GM12878 (cell line): Measurements from ENCODE around the gene WAS.
A peak's percentile ranks its signal among the peaks of the same experiment; 100 is the strongest.

Source experiments
- EZH2 ChIP-seq: IDR thresholded peaks from 2 replicates; pipeline ENCODE4 v1.6.1; 2012; ENCODE audit warnings: low read depth, mild to moderate bottlenecking, control low read depth, inconsistent platforms, low read length, borderline replicate concordance; ENCODE audit not compliant: control insufficient read depth
- FOXK2 ChIP-seq: fragments of 450-650 bp; IDR thresholded peaks from 2 replicates; pipeline ENCODE4 v1.6.1; 2017; ENCODE audit warnings: mild to moderate bottlenecking, moderate library complexity
- JUNB ChIP-seq: IDR thresholded peaks from 2 replicates; pipeline ENCODE4 v1.6.1; 2016; ENCODE audit warnings: antibody characterized with exemption, mild to moderate bottlenecking
- LARP7 ChIP-seq: fragments of 450-650 bp; IDR thresholded peaks from 2 replicates; pipeline ENCODE4 v1.6.1; 2017; ENCODE audit warnings: mild to moderate bottlenecking
- PAX5 ChIP-seq: IDR thresholded peaks from 2 replicates; pipeline ENCODE4 v1.6.1; 2011; ENCODE audit warnings: low read depth, low read length, borderline replicate concordance
- POLR2AphosphoS5 ChIP-seq: IDR thresholded peaks from 2 replicates; pipeline ENCODE4 v1.6.1; 2011; ENCODE audit warnings: mild to moderate bottlenecking, low read length, inconsistent platforms
- POU2F2 ChIP-seq: IDR thresholded peaks from 3 replicates; pipeline ENCODE4 v1.6.1; 2011; ENCODE audit warnings: low read depth, mild to moderate bottlenecking, low read length, borderline replicate concordance
- RAD51 ChIP-seq: fragments of 450-650 bp; IDR thresholded peaks from 2 replicates; pipeline ENCODE4 v1.6.1; 2016; ENCODE audit warnings: moderate library complexity, mild to moderate bottlenecking, inconsistent platforms
- YY1 ChIP-seq: IDR thresholded peaks from 2 replicates; pipeline ENCODE4 v1.6.1; 2011; ENCODE audit warnings: low read depth, mild to moderate bottlenecking, low read length
- ZNF24 ChIP-seq: fragments of 450-650 bp; IDR thresholded peaks from 2 replicates; pipeline ENCODE4 v1.6.1; 2017; ENCODE audit warnings: antibody characterized with exemption, mild to moderate bottlenecking
- TF ChIP-seq, protein P1 (sequence below): IDR thresholded peaks from 2 replicates; pipeline ENCODE4 v1.6.1; 2011; ENCODE audit warnings: low read depth, mild to moderate bottlenecking, low read length, moderate library complexity, borderline replicate concordance; ENCODE audit errors: extremely low read depth
- TF ChIP-seq, protein P2 (sequence below), 3 experiments: IDR thresholded peaks in 2 of 3; conservative IDR thresholded peaks in 1 of 3; 2 replicates each; pipeline ENCODE4 v1.5.1; 2011; ENCODE audit warnings: low read depth in 3 of 3, low read length in 3 of 3, mild to moderate bottlenecking in 3 of 3, control low read depth in 2 of 3, moderate library complexity in 2 of 3, inconsistent platforms in 1 of 3, mixed read lengths in 1 of 3; ENCODE audit not compliant: control insufficient read depth in 2 of 3, insufficient read depth in 1 of 3; ENCODE audit errors: extremely low read depth in 1 of 3

DNA sequence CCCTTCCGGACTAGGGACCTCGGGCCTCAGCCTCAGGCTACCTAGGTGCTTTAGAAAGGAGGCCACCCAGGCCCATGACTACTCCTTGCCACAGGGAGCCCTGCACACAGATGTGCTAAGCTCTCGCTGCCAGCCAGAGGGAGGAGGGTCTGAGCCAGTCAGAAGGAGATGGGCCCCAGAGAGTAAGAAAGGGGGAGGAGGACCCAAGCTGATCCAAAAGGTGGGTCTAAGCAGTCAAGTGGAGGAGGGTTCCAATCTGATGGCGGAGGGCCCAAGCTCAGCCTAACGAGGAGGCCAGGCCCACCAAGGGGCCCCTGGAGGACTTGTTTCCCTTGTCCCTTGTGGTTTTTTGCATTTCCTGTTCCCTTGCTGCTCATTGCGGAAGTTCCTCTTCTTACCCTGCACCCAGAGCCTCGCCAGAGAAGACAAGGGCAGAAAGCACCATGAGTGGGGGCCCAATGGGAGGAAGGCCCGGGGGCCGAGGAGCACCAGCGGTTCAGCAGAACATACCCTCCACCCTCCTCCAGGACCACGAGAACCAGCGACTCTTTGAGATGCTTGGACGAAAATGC, at the start of gene WAS:
- TF ChIP-seq LARP7 (no peak), EZH2 (no peak), POLR2AphosphoS5 (peak; percentile 70), YY1 (0 out of 2 replicates have a peak, but pooled peaks have one; percentile 18), ZNF24 (no peak), JUNB (0 out of 2 replicates have a peak, but pooled peaks have one; percentile 11), RAD51 (no peak), PAX5 (no peak), FOXK2 (no peak), POU2F2 (no peak)
- TF ChIP-seq, protein P1, sequence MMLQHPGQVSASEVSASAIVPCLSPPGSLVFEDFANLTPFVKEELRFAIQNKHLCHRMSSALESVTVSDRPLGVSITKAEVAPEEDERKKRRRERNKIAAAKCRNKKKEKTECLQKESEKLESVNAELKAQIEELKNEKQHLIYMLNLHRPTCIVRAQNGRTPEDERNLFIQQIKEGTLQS, result no peak
- TF ChIP-seq, protein P2, sequence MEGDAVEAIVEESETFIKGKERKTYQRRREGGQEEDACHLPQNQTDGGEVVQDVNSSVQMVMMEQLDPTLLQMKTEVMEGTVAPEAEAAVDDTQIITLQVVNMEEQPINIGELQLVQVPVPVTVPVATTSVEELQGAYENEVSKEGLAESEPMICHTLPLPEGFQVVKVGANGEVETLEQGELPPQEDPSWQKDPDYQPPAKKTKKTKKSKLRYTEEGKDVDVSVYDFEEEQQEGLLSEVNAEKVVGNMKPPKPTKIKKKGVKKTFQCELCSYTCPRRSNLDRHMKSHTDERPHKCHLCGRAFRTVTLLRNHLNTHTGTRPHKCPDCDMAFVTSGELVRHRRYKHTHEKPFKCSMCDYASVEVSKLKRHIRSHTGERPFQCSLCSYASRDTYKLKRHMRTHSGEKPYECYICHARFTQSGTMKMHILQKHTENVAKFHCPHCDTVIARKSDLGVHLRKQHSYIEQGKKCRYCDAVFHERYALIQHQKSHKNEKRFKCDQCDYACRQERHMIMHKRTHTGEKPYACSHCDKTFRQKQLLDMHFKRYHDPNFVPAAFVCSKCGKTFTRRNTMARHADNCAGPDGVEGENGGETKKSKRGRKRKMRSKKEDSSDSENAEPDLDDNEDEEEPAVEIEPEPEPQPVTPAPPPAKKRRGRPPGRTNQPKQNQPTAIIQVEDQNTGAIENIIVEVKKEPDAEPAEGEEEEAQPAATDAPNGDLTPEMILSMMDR (IDR thresholded peaks at IDR 0.05 in 2 of 3, conservative IDR thresholded peaks at IDR 0.05 in 1 of 3; ENCODE audit: control insufficient read depth in 2 of 3, extremely low read depth in 1 of 3, insufficient read depth in 1 of 3, low read depth in 3 of 3, low read length in 3 of 3), result no peak
